ENCODE results near the gene RSPH6A.

RSPH6A gene

GRCh38 chr19:45814851-45815480, at the start of gene RSPH6A:
TSS of gene RSPH6A (minus strand) at chr19:45815308. CDS start at chr19:45815176, 132 bp downstream.
- no peak for DNase-seq

- no peak for DNase-seq
Observed at GRCh38 chr19:45864629-45865082, 49.5 kb upstream of the RSPH6A start.

GRCh38 chr19:45863840-45864628, 48.9 kb upstream of the RSPH6A start, which contains the start of gene FOXA3:
TSS of gene FOXA3 (plus strand) at chr19:45864326. CDS start at chr19:45864457, 131 bp downstream.
- no peak for DNase-seq

- no peak for DNase-seq
Observed at GRCh38 chr19:45863335-45863839, 48.3 kb upstream of the RSPH6A start.

- peak; percentile 99 for DNase-seq
Observed at GRCh38 chr19:45862564-45863334, 47.6 kb upstream of the RSPH6A start, which contains the start of gene SYMPK. TSS of gene SYMPK (minus strand) at chr19:45863147. CDS start at chr19:45854495, 8,652 bp downstream.

- peak; percentile 63 for DNase-seq
Observed at GRCh38 chr19:45862271-45862563, 47.1 kb upstream of the RSPH6A start.

GRCh38 chr19:45860359-45861259, 45.5 kb upstream of the RSPH6A start:
- no peak for DNase-seq

GRCh38 chr19:45854167-45854778, 39.2 kb upstream of the RSPH6A start:
- no peak for DNase-seq

- DNase-seq, result no peak
Observed at GRCh38 chr19:45852983-45853382, 37.9 kb upstream of the RSPH6A start.

GRCh38 chr19:45852145-45852750, 37.1 kb upstream of the RSPH6A start:
- DNase-seq, result no peak

- DNase-seq, result no peak
Observed at GRCh38 chr19:45848922-45849321, 33.8 kb upstream of the RSPH6A start.

GRCh38 chr19:45847663-45848062, 32.6 kb upstream of the RSPH6A start:
- DNase-seq, result no peak

- no peak for DNase-seq
Observed at GRCh38 chr19:45842198-45842597, 27.1 kb upstream of the RSPH6A start.

- no peak for DNase-seq
Observed at GRCh38 chr19:45834970-45835369, 19.9 kb upstream of the RSPH6A start.

GRCh38 chr19:45828945-45829344, 13.8 kb upstream of the RSPH6A start:
- DNase-seq, result no peak

- no peak for DNase-seq
Observed at GRCh38 chr19:45828523-45828922, 13.4 kb upstream of the RSPH6A start.

GRCh38 chr19:45827459-45828093, 12.5 kb upstream of the RSPH6A start:
- DNase-seq, result no peak

GRCh38 chr19:45826934-45827333, 11.8 kb upstream of the RSPH6A start:
- no peak for DNase-seq

GRCh38 chr19:45825917-45826893, 11.1 kb upstream of the RSPH6A start:
- no peak for DNase-seq

- no peak for DNase-seq
Observed at GRCh38 chr19:45825263-45825605, 10.1 kb upstream of the RSPH6A start.
